Small intestine (tissue), 7 donors: ENCODE results near the gene LTB4R. TPM values are rescaled to one million over a fixed set of nuclear protein-coding genes. Genes with fewer than 3 reads are reported as not detected.

Experiments used
- DNase-seq, 2 donors: peaks; one replicate each; pipeline versions ENCODE4 v3.0.0 to v3.0.0-alpha.2; 2013
- FAIRE-seq: peaks from 2 replicates; lab custom pipeline; 2012; peaks lifted over from hg19 to GRCh38; lab: Jason Lieb, UNC
- H3K27ac ChIP-seq, 3 donors: one replicate each; pipeline ENCODE4 v1.5.1; 2013; ENCODE audit warnings: low read length in 2 of 3, mild to moderate bottlenecking in 2 of 3, control low read depth in 1 of 3, inconsistent platforms in 1 of 3, low read depth in 1 of 3, moderate library complexity in 1 of 3
- H3K27me3 ChIP-seq, 3 donors: one replicate each; pipeline ENCODE4 v1.6.1; 2013; ENCODE audit warnings: low read length in 3 of 3, inconsistent platforms in 1 of 3; ENCODE audit not compliant: control insufficient read depth in 3 of 3, insufficient read depth in 3 of 3
- H3K36me3 ChIP-seq, 3 donors: one replicate each; pipeline ENCODE4 v1.6.1; 2013; ENCODE audit warnings: low read length in 3 of 3, inconsistent platforms in 1 of 3, low read depth in 1 of 3, mild to moderate bottlenecking in 1 of 3, moderate library complexity in 1 of 3; ENCODE audit not compliant: control insufficient read depth in 3 of 3, insufficient read depth in 2 of 3
- H3K4me1 ChIP-seq, 3 donors: one replicate each; pipeline ENCODE4 v1.6.1; 2013; ENCODE audit warnings: low read length in 2 of 3, inconsistent platforms in 1 of 3, low read depth in 1 of 3, mild to moderate bottlenecking in 1 of 3, moderate library complexity in 1 of 3; ENCODE audit not compliant: control insufficient read depth in 3 of 3, insufficient read depth in 2 of 3
- H3K4me3 ChIP-seq, 3 donors: one replicate each; pipeline ENCODE4 v1.5.1; 2013; ENCODE audit warnings: low read length in 3 of 3, control low read depth in 1 of 3, inconsistent platforms in 1 of 3, low read depth in 1 of 3, mild to moderate bottlenecking in 1 of 3, moderate library complexity in 1 of 3
- H3K9me3 ChIP-seq, 2 donors: one replicate each; pipeline ENCODE4 v1.6.1; 2013; ENCODE audit warnings: low read depth in 1 of 2, low read length in 1 of 2; ENCODE audit not compliant: control insufficient read depth in 2 of 2, insufficient read depth in 1 of 2
- WGBS, 3 donors: extraction: QIAGEN DNeasy Blood & Tissue Kit; methylation state at CpG; one replicate each; pipeline ENCODE4 v1.1.7; 2013; 5-methylcytosine and 5-hydroxymethylcytosine counted together
- polyA plus RNA-seq, 4 donors: library from polyadenylated mRNA; stranded (reverse) in 3 of 4; unstranded in 1 of 4; fragments of 200-250 nt in 3 of 4; fragments of 120-200 nt in 1 of 4; gene quantifications; one replicate each; pipeline versions ENCODE4 v1.2.1 to v1.2.3, GENCODE V29; 2013
- donor health status: healthy with polysubstance abuse.
- donor health status: control.
- donor health status: control.
- donor health status: Bipolar disorder and iron deficiency.
- donor health status: healthy.

Gene LTB4R
- polyA plus RNA-seq, 4 donors = 5.1 to 37.0 (median 15.8) TPM

- FAIRE-seq (no peak), DNase-seq (no peak)
- 88 to 100% (median 90%) methylated on average over 1 of the region's 1 CpG for WGBS, 3 donors
- Histone ChIP-seq H3K27ac (peak overlapping the region in 2 of 3 donors; percentile 74 to 83), H3K4me3 (peak overlapping the region in 2 of 3 donors; percentile 18 to 54), H3K9me3 (no peaks in the 10 kb centered on the region), H3K36me3 (peaks cover 0 to 34% (median 0%) of the 10 kb centered on the region in 3 donors), H3K27me3 (peaks cover 0 to 22% (median 0%) of the 10 kb centered on the region in 3 donors), H3K4me1 (peaks cover 9 to 45% (median 19%) of the 10 kb centered on the region in 3 donors)
Observed at GRCh38 chr14:24311837-24312615, 724 bp downstream of the LTB4R start.

GRCh38 chr14:24312736-24313507 is 1.6 kb downstream of the LTB4R start:
- no peak overlapping the region for H3K4me3 ChIP-seq
- DNase-seq (peak in 1 of 2 donors; percentile 52), FAIRE-seq (no peak)
- WGBS, 3 donors = 63 to 79% (median 75%) methylated on average over 9 of the region's 9 CpGs
- H3K36me3 ChIP-seq = peaks cover 0 to 26% (median 0%) of the 10 kb centered on the region in 3 donors
- peaks cover 0 to 31% (median 0%) of the 10 kb centered on the region in 3 donors for H3K27me3 ChIP-seq
- H3K27ac ChIP-seq = peak overlapping the region in 2 of 3 donors; percentile 16 to 81
- no peaks in the 10 kb centered on the region for H3K9me3 ChIP-seq
- H3K4me1 ChIP-seq = peaks cover 9 to 38% (median 19%) of the 10 kb centered on the region in 3 donors

DNA sequence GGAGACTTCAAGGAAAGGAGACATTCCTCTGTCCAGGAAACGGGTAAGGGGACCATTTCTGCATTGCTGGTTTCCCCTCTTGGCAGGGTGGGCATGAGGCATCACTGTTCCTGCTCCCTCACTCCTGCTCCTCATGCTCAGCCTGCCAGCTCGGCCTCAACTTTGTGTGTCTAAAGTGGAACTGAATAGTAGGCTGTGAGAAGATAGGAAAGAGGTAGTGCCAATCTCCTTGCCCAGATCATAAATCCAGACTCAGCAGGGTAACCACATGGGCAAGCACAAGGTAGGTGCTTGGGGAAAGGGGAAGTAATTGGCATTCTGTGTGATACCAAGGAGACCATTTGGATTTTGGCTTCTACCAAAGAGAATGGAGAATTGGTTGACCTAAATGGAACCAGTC is 2.6 kb downstream of the LTB4R start:
- no peak overlapping the region for H3K4me3 ChIP-seq
- peaks cover 0 to 21% (median 0%) of the 10 kb centered on the region in 3 donors for H3K36me3 ChIP-seq
- DNase-seq (no peak), FAIRE-seq (no peak)
- H3K4me1 ChIP-seq = peaks cover 9 to 34% (median 18%) of the 10 kb centered on the region in 3 donors
- 81 to 91% (median 90%) methylated on average over 2 of the region's 2 CpGs for WGBS, 3 donors
- peaks cover 0 to 40% (median 0%) of the 10 kb centered on the region in 3 donors for H3K27me3 ChIP-seq
- peak overlapping the region in 1 of 3 donors; percentile 46 for H3K27ac ChIP-seq
- no peaks in the 10 kb centered on the region for H3K9me3 ChIP-seq

DNA sequence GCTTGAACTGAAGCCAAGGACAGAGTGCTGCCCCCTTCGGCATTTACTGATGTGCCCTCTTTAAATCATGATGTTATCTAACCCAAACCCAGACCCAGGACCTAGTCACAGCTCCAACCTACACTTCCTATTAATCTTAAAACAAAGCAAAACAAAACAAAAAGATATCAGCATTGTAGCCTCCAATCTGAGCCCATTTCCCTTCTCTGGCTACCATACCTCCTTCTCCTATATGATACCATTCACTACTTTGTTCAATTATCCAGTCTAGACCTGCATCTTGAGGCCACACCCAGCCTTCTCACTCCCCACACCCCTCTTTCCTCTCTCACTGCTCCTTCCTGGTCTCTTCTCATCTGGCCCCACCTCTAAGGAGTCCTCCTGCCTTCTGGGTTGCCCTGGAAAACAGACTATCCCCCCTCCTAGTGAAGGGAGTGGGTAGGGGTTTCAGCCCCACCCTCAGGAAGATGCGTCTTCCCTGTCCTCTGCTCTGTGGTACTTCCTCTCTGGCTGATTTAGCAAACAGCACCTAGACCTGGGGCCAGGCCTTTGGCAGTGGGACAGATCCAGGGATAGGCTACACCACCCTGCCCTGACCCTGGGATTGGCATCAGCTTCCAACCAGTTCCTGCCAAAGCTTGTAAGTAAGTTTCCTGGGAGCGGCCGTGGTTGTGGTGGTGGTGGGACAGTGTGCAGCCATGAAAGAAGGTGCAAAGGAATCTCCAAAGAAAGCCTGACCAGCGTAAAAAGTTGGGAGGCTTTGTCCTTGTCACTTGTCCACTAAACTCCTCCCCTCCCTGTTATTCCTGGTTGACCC is 3.3 kb downstream of the LTB4R start:
- peak overlapping the region in 1 of 3 donors; percentile 76 for H3K27ac ChIP-seq
- DNase-seq (no peak), FAIRE-seq (no peak)
- H3K4me3 ChIP-seq = no peak overlapping the region
- H3K27me3 ChIP-seq = peaks cover 0 to 44% (median 3%) of the 10 kb centered on the region in 3 donors
- H3K4me1 ChIP-seq = peaks cover 9 to 27% (median 12%) of the 10 kb centered on the region in 3 donors
- WGBS, 3 donors = 77 to 82% (median 80%) methylated on average over 5 of the region's 5 CpGs
- H3K9me3 ChIP-seq = no peaks in the 10 kb centered on the region
- H3K36me3 ChIP-seq = peaks cover 0 to 19% (median 0%) of the 10 kb centered on the region in 3 donors

- Histone ChIP-seq H3K4me1 (peaks cover 5 to 20% (median 9%) of the 10 kb centered on the region in 3 donors), H3K36me3 (peaks cover 0 to 14% (median 0%) of the 10 kb centered on the region in 3 donors), H3K27me3 (peaks cover 0 to 49% (median 3%) of the 10 kb centered on the region in 3 donors), H3K9me3 (no peaks in the 10 kb centered on the region), H3K4me3 (no peak overlapping the region), H3K27ac (peak overlapping the region in 2 of 3 donors; percentile 66 to 76)
- WGBS, 3 donors = 45 to 78% (median 61%) methylated on average over 10 of the region's 10 CpGs
- no peak for FAIRE-seq
- no peak for DNase-seq
Observed at GRCh38 chr14:24315243-24315806, 4.0 kb downstream of the LTB4R start.

DNA sequence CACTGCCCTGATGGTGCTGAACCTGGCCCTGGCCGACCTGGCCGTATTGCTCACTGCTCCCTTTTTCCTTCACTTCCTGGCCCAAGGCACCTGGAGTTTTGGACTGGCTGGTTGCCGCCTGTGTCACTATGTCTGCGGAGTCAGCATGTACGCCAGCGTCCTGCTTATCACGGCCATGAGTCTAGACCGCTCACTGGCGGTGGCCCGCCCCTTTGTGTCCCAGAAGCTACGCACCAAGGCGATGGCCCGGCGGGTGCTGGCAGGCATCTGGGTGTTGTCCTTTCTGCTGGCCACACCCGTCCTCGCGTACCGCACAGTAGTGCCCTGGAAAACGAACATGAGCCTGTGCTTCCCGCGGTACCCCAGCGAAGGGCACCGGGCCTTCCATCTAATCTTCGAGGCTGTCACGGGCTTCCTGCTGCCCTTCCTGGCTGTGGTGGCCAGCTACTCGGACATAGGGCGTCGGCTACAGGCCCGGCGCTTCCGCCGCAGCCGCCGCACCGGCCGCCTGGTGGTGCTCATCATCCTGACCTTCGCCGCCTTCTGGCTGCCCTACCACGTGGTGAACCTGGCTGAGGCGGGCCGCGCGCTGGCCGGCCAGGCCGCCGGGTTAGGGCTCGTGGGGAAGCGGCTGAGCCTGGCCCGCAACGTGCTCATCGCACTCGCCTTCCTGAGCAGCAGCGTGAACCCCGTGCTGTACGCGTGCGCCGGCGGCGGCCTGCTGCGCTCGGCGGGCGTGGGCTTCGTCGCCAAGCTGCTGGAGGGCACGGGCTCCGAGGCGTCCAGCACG is 4.7 kb downstream of the LTB4R start:
- DNase-seq (peak; percentile 70 to 95), FAIRE-seq (no peak)
- peaks cover 5 to 15% (median 5%) of the 10 kb centered on the region in 3 donors for H3K4me1 ChIP-seq
- WGBS, 3 donors = 14 to 39% (median 36%) methylated on average over 50 to 70 of the region's 70 CpGs
- H3K27me3 ChIP-seq = peaks cover 0 to 52% (median 3%) of the 10 kb centered on the region in 3 donors
- H3K9me3 ChIP-seq = no peaks in the 10 kb centered on the region
- peaks cover 0 to 14% (median 0%) of the 10 kb centered on the region in 3 donors for H3K36me3 ChIP-seq
- no peak overlapping the region for H3K4me3 ChIP-seq
- peak overlapping the region in 2 of 3 donors; percentile 66 to 76 for H3K27ac ChIP-seq

DNA sequence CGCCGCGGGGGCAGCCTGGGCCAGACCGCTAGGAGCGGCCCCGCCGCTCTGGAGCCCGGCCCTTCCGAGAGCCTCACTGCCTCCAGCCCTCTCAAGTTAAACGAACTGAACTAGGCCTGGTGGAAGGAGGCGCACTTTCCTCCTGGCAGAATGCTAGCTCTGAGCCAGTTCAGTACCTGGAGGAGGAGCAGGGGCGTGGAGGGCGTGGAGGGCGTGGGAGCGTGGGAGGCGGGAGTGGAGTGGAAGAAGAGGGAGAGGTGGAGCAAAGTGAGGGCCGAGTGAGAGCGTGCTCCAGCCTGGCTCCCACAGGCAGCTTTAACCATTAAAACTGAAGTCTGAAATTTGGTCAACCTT is 5.3 kb downstream of the LTB4R start:
- 26 to 50% (median 40%) methylated on average over 17 to 18 of the region's 18 CpGs for WGBS, 3 donors
- FAIRE-seq = no peak
- peak overlapping the region in 2 of 3 donors; percentile 66 to 76 for H3K27ac ChIP-seq

More for the DNA sequence above, 5.3 kb downstream of the LTB4R start:
- H3K27me3 ChIP-seq = peaks cover 0 to 52% (median 3%) of the 10 kb centered on the region in 3 donors
- no peak overlapping the region for H3K4me3 ChIP-seq
- peaks cover 0 to 11% (median 0%) of the 10 kb centered on the region in 3 donors for H3K36me3 ChIP-seq
- peaks cover 4 to 11% (median 5%) of the 10 kb centered on the region in 3 donors for H3K4me1 ChIP-seq
- DNase-seq = peak in 1 of 2 donors; percentile 31
- H3K9me3 ChIP-seq = no peaks in the 10 kb centered on the region
